Activated naive CD4-positive, alpha-beta T cell treated with Interleukin-2 at 50 U/mL for 16 hours (primary cell): ENCODE measurements around the gene TBC1D16.

Experiments used
- DNase-seq: peaks from one replicate; pipeline ENCODE4 v3.0.0-alpha.2; 2020

The TBC1D16 gene

GRCh38 chr17:79936641-79937381 is 98.9 kb downstream of the TBC1D16 start:
- no peak for DNase-seq

GRCh38 chr17:79936050-79936449 is 99.6 kb downstream of the TBC1D16 start:
- DNase-seq: no peak

GRCh38 chr17:79935197-79935885 is 100.3 kb downstream of the TBC1D16 start:
- no peak for DNase-seq

DNA sequence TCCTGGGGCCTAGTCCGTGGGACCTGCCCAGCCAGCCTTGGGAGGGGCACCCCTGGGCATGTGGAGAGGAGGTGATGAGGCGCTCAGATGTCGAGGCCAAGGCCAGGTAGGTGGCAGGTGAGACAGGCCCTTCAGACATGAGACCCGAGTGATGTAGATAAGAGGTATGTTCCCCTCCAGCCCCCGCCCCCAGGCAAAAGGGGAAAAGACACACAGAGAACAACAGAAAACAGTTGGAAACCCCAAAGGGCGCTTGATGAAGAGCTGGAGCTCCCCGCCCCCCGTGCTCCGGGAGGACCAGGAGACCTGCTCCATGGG is 101.1 kb downstream of the TBC1D16 start:
- DNase-seq: no peak

DNA sequence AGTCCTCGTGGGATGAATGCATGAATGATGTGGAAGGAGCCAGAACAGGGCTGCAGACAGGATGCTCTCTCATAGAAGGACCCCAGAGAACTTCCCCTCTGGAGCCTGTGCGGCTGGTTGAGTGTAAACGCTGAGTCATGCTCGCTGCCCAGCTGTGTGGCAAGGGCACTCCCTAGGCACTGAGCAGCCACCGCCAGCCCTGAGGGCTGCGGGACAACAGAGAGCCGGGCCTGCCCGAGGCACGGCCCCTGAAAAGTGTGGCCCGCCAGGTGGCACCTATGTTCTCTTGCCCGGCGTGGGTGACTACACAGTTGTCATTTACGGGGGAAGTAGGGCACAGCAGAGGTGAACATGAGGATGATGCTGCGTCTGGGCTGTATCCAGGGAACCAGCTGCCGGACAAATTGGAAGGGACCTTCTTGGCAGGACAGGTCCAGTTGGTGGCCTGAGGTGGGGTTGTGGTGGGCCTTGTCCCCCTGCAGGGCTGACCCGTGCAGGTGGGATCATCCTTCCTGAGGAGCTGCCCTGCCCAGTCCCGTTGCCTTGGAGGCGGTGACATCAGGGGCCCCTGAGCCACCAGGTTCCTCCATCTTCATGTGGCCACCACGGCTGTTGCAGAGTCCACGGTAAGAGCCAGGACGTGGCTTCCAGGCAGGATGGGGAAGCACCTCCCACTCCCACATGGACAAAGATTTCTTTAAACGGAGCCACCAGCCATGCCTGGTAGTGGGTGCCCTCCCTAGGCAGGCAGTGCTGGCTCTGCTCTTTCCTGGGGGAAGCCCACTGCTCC is 101.6 kb downstream of the TBC1D16 start:
- DNase-seq: no peak

DNA sequence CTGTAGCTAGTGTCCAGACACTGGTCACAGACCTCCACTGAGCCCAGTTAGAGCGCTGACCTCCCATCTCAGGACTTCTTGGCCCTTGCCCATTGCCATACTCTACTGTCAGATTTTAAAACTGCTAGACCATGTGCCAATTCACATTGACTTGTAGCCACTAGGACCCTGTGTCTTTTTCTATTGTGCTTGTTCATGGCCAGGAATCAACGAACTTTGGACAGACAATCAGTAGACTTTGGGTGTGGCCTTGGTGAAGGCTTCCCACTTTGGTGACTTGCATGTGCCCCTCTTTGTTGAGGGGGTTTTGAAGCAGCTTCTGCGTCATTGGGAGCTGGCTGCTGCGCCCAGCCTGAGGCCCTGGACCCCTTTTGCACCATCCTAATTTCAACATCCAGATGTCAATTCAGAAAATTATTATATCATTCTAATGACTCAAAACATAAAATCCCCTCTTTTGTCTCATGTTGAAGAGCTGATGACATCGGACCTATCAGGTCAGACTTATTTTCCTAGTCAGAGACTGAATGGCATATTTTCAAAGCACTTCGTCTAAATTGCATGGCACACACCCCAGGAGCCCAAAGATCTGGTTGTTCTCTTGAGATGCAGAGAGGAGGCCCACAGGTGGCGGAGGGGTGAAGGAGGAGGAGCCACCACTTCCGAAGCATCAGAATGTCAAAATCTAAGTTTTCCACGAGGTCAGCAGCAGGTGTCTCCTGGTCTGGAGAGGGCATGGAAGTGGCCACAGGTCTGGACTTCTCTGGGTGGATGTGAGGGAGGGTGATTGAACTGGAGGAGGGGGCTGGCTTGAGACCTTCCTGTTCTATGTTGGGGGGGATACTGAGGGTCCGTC is 103.0 kb downstream of the TBC1D16 start:
- no peak for DNase-seq

GRCh38 chr17:79931817-79932309 is 103.8 kb downstream of the TBC1D16 start:
- DNase-seq: no peak

- DNase-seq: no peak
Measured at GRCh38 chr17:79930877-79931816, 104.5 kb downstream of the TBC1D16 start.

DNA sequence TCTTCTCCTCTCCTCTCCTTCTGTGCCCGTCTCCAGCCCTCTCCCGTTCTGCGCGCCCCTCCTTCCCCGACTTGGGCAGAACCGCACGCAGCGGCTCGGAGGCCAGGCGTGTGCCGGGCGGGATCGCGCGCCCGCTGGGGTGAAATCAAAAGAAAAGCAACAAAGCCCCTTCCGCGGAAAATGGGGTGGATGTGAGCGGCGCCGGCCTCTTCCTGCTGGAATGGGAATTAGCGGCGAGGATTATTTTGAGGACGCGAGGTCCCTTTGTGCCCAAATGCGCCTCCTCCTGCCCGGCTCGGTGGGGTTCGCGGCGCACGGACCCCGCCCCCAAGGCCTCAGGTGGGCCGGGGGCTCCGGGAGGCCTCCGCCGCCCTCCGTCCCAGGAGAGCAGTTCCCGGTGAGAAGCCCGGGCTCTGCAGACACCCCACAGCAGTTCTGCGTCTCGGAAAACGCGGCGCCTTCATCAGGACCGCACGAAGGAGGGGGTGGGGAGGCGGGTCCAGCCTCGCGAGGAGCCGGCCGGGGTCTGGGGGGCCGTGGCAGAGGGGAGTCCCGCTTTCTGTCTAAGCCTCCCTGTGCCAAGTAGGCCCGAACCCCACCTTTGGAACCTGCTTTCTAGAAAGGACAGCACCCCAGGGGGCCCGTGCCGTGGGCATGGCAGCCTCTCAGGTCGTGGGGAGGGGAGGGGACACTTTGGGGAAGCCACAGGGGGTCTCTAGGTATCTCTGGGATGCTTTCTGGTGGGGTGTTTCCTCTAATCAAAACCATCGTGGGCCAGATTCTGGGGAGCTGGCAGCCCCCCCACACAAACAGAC is 105.4 kb downstream of the TBC1D16 start:
- no peak for DNase-seq

GRCh38 chr17:79929257-79930061 is 106.2 kb downstream of the TBC1D16 start:
- no peak for DNase-seq

GRCh38 chr17:79928502-79929256 is 107.0 kb downstream of the TBC1D16 start:
- no peak for DNase-seq

GRCh38 chr17:79927688-79928501 is 107.8 kb downstream of the TBC1D16 start:
- DNase-seq: no peak

DNA sequence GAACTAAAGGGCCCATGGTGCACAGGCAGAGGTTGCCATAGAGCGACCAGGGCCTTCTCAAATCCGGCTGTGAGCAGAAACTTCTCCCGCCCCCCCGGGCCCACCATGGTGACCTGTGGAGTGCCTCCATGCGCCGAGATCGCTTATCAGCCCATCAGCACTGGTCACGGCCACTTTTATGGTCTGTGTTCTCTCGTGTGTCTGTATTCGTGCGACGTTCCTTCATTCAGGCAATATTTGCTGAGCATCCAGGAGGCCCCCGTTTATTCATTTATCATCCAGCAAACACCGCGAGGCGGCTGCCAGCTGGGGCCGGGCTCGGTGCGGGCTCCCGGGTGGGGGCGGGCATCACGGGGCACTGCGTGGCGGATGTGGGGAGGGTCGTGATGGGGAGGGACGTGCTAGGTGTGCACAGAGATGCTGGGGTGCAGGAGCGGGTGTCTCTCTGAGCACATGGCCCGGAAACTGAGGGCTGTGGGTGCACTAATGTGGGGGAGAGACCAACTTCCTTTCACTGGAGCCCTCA is 108.5 kb downstream of the TBC1D16 start:
- DNase-seq: no peak

GRCh38 chr17:79926605-79927135 is 109.0 kb downstream of the TBC1D16 start:
- DNase-seq: no peak

DNA sequence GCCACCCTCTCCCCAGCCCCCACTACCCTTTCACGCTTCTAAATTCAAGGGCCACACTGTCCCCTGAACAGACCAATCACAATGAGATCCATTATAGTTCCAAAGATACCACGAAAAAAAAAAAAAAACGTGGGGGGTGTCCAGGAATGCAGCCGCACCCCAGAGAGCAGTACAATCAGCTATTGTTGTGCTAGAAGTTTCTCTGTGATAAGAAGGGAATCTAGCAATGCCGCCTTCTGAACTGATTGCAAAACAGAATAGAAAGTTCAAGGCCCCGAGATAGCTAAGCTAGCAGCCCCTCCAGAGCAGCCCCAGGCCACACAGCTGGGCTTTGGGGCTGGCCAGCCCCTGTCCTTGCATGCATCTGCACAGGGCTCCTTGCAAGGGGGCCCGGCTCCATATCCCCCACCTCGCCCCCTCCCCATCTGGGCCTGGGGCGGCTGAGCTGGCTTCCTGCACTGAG is 109.5 kb downstream of the TBC1D16 start:
- DNase-seq: no peak

DNA sequence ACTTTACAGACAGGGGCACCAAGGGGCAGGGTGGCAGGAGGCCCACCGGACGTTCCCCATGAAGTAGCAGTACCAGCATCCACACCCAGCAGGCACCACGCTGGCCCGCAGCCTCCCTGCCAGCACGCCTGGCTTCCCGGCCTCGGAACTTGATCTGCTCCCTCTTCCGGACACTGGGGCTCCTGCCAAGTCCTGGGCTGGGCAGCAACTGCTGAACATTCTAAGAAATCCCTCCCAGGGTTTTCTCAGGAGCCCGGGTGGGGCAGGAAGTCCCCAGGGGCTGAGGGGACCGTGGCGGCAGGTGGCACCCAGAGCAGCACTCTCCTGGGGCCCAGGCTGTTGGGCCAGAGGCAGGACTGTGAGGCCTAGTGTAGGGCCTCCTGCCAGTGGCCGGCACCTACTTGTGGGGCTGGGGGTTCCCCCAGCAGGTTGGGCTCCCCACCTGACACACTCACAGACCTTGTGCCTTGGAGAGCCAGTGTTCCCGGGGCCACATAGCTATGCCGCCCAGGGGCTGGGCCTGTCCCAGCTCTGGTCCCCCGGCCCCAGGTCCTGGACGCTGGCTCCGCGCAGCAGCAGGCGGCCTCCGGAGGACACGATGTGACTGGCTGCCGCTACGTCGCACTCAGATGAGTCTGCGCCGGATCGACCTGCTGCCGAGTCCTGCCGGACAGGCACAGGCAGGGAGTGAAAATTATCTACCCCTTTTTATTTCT is 110.3 kb downstream of the TBC1D16 start:
- no peak for DNase-seq

- no peak for DNase-seq
Measured at GRCh38 chr17:79924639-79924976, 111.1 kb downstream of the TBC1D16 start.
